Uterus (tissue), 2 donors: ENCODE data around the gene ATP5PB.

Source experiments
- CTCF ChIP-seq, 4 experiments: fragments of 200-600 bp in 2 of 4; fragments of 450-650 bp in 2 of 4; sonication (generic) in 2 of 4; IDR thresholded peaks; one replicate each; pipeline ENCODE4 v1.5.1; 2016 to 2019; ENCODE audit warnings: antibody characterized with exemption in 4 of 4, mild to moderate bottlenecking in 2 of 4, moderate library complexity in 1 of 4
- POLR2A ChIP-seq, 2 donors: fragments of 450-650 bp; IDR thresholded peaks; one replicate each; pipeline ENCODE4 v1.6.1; 2016; ENCODE audit warnings: antibody characterized with exemption in 2 of 2, mild to moderate bottlenecking in 1 of 2, moderate library complexity in 1 of 2

- TF ChIP-seq CTCF (IDR thresholded peaks at IDR 0.05): no peak
- no peak for TF ChIP-seq POLR2A (IDR thresholded peaks at IDR 0.05)
These were observed 31.4 kb downstream of the ATP5PB start for GRCh38 chr1:111480674-111481073.
